ENCODE data around the gene IQCN. TPM values are rescaled to one million over a fixed set of nuclear protein-coding genes. Genes with fewer than 3 reads are reported as not detected.

IQCN gene
- total RNA-seq, 3 donors from 2014 or later (not counting 1 experiment from before 2014, with no cell fraction given), result 13.7 to 19.4 (median 15.6) TPM

GRCh38 chr19:18309525-18310064 lies 35.3 kb upstream of the IQCN start:
- H3K4me3 Mint-ChIP-seq, result no peak overlapping the region
- no peak for TF ChIP-seq CTCF (IDR thresholded peaks at IDR 0.05)
- no peak overlapping the region for H3K27ac Mint-ChIP-seq
- ATAC-seq, result no peak
- H3K9me3 Mint-ChIP-seq, result no peaks in the 10 kb centered on the region
- H3K4me1 Mint-ChIP-seq, result peaks cover 5 to 18% of the 10 kb centered on the region in 2 donors
- H3K36me3 ChIP-seq (ENCODE audit: control insufficient read depth, insufficient read depth, low read length), result peaks cover 30% of the 10 kb centered on the region
- DNase-seq, result no peak
- H3K27me3 ChIP-seq (ENCODE audit: control insufficient read depth, insufficient read depth, low read length), result no peaks in the 10 kb centered on the region
- 94% methylated on average over 33 of the region's 33 CpGs for WGBS (ENCODE audit: insufficient coverage)
- intact Hi-C loops (cut with micrococcal nuclease), result no loop called here
- no peaks in the 10 kb centered on the region for H3K27me3 Mint-ChIP-seq (ENCODE audit: low read depth in 2 of 2)
- no peak overlapping the region for H3K4me3 ChIP-seq (ENCODE audit: low read length)
- H3K9me3 ChIP-seq (ENCODE audit: control insufficient read depth, insufficient read depth, low read length), result no peaks in the 10 kb centered on the region
- H3K36me3 Mint-ChIP-seq, result no peaks in the 10 kb centered on the region
- H3K4me1 ChIP-seq (ENCODE audit: control insufficient read depth, insufficient read depth, low read length), result peaks cover 37% of the 10 kb centered on the region
- no peak overlapping the region for H3K27ac ChIP-seq (ENCODE audit: low read length)

GRCh38 chr19:18308948-18309325 lies 34.7 kb upstream of the IQCN start:
- H3K36me3 ChIP-seq (ENCODE audit: control insufficient read depth, insufficient read depth, low read length), result peaks cover 27% of the 10 kb centered on the region
- ATAC-seq (no peak), DNase-seq (no peak)
- no peaks in the 10 kb centered on the region for H3K9me3 ChIP-seq (ENCODE audit: control insufficient read depth, insufficient read depth, low read length)
- no peaks in the 10 kb centered on the region for H3K9me3 Mint-ChIP-seq
- H3K27me3 ChIP-seq (ENCODE audit: control insufficient read depth, insufficient read depth, low read length), result no peaks in the 10 kb centered on the region
- no peak for TF ChIP-seq CTCF (IDR thresholded peaks at IDR 0.05)
- peaks cover 44% of the 10 kb centered on the region for H3K4me1 ChIP-seq (ENCODE audit: control insufficient read depth, insufficient read depth, low read length)
- no peak overlapping the region for H3K27ac Mint-ChIP-seq
- 94% methylated on average over 7 of the region's 7 CpGs for WGBS (ENCODE audit: insufficient coverage)
- no peaks in the 10 kb centered on the region for H3K27me3 Mint-ChIP-seq (ENCODE audit: low read depth in 2 of 2)
- H3K4me3 Mint-ChIP-seq, result no peak overlapping the region
- no peak overlapping the region for H3K4me3 ChIP-seq (ENCODE audit: low read length)
- no peaks in the 10 kb centered on the region for H3K36me3 Mint-ChIP-seq
- no peak overlapping the region for H3K27ac ChIP-seq (ENCODE audit: low read length)
- peaks cover 8 to 25% of the 10 kb centered on the region in 2 donors for H3K4me1 Mint-ChIP-seq
- intact Hi-C loops (cut with micrococcal nuclease), result no loop called here

- Mint-ChIP-seq H3K27me3 (ENCODE audit: low read depth in 2 of 2) (no peaks in the 10 kb centered on the region), H3K4me1 (peaks cover 14 to 31% of the 10 kb centered on the region in 2 donors), H3K36me3 (no peaks in the 10 kb centered on the region), H3K4me3 (no peak overlapping the region), H3K9me3 (no peaks in the 10 kb centered on the region), H3K27ac (no peak overlapping the region)
- 91% methylated on average over 20 of the region's 20 CpGs for WGBS (ENCODE audit: insufficient coverage)
- Histone ChIP-seq H3K27me3 (ENCODE audit: control insufficient read depth, insufficient read depth, low read length) (no peaks in the 10 kb centered on the region), H3K27ac (ENCODE audit: low read length) (no peak overlapping the region), H3K9me3 (ENCODE audit: control insufficient read depth, insufficient read depth, low read length) (no peaks in the 10 kb centered on the region), H3K4me3 (ENCODE audit: low read length) (no peak overlapping the region), H3K36me3 (ENCODE audit: control insufficient read depth, insufficient read depth, low read length) (peaks cover 27% of the 10 kb centered on the region), H3K4me1 (ENCODE audit: control insufficient read depth, insufficient read depth, low read length) (peaks cover 50% of the 10 kb centered on the region)
- TF ChIP-seq CTCF (IDR thresholded peaks at IDR 0.05), result no peak
- no peak for ATAC-seq
- DNase-seq, result no peak
- intact Hi-C loops (cut with micrococcal nuclease), result no loop called here
Observed at GRCh38 chr19:18308051-18308947, 34.0 kb upstream of the IQCN start.
